CD4-positive, alpha-beta T cell treated with Interferon alpha-2 for 1 hour (primary cell): Measurements from ENCODE around the gene IL21R.
"Not testable (repeated sequence)": the region's sequence is repeated elsewhere in the genome, so short reads cannot be mapped to it uniquely, and the experiment has no call there.

ENCODE experiments used
- DNase-seq, 2 donors: peaks; one replicate each; pipeline ENCODE4 v3.0.0-alpha.2; 2020 to 2022

The IL21R gene

DNA sequence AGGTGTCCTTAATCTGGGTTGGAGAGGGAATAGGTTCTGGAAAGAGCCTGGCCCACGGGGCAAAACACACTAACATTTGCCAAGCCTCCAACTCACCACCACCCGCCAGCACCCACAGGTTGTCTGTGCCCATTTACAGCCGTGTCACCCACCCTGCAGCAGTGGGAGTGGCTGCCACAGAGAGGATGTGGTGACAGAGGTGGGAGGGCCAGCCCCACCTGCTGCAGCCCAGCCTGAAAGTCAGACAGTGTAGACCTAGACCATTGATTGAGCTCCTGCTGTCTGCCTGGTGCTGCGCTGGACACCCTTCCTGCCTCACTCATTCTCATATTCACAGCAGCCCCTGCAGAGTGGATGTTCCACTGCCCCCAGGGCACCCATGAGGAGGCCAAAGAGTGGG is 44.7 kb downstream of the IL21R start:
- peak; percentile 83 to 88 for DNase-seq

DNA sequence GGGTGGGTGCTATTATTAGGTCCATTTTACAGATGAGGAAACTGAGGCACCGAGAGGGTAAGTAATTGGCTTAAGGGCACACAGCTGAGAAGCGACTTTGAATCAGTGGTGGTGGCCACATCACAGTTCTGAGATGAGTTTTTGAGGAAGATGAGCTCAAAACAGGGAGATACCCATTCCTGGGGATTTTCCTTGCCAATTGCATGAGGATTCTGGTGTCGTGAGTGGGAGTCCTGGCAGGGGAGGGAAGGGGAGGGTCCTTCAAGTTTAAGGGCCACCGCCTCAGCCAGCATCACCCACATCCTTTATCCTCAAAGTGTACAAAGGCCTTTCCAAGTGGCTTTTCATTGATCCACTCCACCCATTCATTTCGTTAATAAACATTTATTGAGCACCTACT is 45.3 kb downstream of the IL21R start:
- no peak for DNase-seq

DNA sequence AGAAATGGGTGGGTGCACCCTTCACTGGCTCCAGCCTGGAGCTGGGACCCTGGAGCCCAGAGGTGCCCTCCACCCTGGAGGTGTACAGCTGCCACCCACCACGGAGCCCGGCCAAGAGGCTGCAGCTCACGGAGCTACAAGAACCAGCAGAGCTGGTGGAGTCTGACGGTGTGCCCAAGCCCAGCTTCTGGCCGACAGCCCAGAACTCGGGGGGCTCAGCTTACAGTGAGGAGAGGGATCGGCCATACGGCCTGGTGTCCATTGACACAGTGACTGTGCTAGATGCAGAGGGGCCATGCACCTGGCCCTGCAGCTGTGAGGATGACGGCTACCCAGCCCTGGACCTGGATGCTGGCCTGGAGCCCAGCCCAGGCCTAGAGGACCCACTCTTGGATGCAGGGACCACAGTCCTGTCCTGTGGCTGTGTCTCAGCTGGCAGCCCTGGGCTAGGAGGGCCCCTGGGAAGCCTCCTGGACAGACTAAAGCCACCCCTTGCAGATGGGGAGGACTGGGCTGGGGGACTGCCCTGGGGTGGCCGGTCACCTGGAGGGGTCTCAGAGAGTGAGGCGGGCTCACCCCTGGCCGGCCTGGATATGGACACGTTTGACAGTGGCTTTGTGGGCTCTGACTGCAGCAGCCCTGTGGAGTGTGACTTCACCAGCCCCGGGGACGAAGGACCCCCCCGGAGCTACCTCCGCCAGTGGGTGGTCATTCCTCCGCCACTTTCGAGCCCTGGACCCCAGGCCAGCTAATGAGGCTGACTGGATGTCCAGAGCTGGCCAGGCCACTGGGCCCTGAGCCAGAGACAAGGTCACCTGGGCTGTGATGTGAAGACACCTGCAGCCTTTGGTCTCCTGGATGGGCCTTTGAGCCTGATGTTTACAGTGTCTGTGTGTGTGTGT is 46.8 kb downstream of the IL21R start:
- no peak for DNase-seq

DNA sequence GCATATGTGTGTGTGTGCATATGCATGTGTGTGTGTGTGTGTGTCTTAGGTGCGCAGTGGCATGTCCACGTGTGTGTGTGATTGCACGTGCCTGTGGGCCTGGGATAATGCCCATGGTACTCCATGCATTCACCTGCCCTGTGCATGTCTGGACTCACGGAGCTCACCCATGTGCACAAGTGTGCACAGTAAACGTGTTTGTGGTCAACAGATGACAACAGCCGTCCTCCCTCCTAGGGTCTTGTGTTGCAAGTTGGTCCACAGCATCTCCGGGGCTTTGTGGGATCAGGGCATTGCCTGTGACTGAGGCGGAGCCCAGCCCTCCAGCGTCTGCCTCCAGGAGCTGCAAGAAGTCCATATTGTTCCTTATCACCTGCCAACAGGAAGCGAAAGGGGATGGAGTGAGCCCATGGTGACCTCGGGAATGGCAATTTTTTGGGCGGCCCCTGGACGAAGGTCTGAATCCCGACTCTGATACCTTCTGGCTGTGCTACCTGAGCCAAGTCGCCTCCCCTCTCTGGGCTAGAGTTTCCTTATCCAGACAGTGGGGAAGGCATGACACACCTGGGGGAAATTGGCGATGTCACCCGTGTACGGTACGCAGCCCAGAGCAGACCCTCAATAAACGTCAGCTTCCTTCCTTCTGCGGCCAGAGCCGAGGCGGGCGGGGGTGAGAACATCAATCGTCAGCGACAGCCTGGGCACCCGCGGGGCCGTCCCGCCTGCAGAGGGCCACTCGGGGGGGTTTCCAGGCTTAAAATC is 47.6 kb downstream of the IL21R start:
- DNase-seq = peak; percentile 87

DNA sequence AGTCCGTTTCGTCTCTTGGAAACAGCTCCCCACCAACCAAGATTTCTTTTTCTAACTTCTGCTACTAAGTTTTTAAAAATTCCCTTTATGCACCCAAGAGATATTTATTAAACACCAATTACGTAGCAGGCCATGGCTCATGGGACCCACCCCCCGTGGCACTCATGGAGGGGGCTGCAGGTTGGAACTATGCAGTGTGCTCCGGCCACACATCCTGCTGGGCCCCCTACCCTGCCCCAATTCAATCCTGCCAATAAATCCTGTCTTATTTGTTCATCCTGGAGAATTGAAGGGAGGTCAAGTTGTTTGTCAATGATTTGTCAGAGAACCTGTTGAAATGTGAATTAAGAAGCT is 48.2 kb downstream of the IL21R start:
- no peak for DNase-seq

DNA sequence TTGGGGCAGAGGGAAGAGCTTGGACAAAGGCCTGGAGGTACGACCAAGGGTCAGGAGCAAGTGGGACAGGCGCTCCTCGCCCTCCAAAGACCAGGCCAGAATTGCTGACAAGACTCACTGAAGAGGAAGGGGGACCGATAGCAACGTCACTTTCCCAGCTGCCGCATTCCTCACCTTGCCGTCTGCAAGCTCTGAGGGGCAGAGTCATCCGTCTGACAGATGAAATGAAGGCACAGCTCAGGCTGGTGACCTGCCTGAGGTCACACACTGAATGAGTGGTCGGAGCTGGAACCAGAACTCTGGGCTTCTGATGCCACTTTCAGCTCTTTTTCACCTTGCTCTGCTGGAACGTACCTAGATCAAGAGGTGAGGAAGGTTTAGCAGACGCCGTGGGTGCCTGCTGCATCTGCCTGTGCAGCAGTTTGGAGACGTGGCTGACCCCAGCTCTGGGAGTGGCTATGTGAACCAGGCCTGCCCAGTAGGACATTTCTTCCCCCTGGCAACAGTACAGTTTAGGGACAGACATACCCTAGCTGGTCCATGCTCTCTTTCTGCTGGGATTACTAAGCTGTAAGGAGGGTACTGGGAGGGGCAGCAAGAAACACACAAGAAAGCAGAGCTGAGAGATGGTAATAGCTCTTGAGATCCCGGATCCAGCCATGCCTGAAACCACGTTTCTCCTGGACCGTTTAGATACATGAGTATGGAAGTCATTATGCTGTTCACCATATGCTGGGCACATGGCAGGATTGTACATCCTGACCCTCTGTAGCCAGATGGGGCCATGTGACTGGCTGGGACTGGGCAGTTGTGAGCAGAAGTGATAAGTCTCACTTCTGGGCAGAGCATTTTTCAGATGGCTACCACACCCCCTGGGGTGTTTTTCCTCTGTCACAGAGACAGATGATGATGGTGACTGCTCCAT is 50.9 kb downstream of the IL21R start:
- no peak for DNase-seq

DNA sequence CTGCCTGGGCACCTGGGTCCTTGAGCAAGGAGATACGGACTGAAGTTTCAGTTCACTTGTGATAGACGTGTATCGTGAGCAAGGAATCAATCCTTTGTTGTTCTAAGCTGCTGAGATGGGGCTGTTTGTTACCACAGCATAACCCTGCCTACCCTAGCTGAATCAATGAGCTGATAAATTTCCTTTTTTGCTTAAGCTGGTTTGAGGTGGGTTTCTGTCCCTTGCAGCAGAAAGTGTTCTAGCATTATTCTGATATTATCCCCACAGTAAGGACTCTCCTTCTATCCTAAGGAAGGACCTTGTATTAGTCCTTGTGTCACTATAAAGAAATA is 51.5 kb downstream of the IL21R start:
- DNase-seq = no peak

DNA sequence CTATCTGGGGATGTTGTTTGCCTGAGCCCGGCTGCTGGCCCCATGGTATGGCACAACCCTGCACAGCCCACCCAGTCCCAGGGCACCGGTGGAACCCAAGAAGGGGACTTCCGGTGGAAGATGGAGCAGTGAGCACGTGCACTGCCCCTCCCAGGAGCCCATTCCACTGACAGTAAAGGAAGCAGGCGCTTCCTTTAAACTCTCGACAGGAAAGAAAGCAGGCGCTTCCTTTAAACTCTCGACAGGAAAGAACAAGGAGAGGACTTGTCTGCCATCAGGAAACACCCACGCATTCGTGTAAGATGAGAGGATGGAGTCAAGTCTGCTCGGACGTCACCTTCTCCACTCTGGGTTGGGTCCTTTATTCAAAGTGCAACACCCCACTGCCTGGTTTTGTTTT is 53.7 kb downstream of the IL21R start:
- peak; percentile 43 to 53 for DNase-seq

DNA sequence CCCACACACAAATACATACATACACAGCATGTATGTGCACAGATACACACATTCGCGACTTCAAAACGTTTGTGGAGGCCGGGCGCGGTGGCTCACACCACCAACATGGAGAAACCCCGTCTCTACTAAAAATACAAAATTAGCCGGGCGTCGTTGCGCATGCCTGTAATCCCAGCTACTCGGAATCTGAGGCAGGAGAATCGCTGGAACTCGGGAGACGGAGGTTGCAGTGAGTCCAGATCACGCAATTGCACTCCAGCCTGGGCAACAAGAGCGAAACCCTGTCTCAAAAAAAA is 55.6 kb downstream of the IL21R start:
- not testable (repeated sequence) for DNase-seq

DNA sequence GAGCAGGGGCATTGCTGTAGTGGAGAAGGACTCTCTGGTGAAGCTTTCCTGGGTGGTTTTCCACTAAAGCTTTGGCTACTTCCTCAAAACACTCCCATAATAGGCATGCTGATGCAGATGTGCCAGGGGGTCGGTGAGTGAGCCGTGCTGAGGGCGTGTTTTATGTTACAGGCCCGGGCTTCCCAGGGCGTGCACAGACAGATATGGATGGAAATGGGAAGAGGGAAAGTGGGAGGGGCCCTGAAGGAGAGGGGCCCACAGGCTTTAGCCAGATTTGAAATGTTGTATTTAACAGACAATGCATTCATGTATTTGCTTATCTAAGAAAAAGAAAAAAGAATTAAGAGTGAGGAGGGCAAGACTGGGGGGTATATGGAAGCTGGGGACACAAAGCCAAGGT is 56.3 kb downstream of the IL21R start:
- DNase-seq = no peak

DNA sequence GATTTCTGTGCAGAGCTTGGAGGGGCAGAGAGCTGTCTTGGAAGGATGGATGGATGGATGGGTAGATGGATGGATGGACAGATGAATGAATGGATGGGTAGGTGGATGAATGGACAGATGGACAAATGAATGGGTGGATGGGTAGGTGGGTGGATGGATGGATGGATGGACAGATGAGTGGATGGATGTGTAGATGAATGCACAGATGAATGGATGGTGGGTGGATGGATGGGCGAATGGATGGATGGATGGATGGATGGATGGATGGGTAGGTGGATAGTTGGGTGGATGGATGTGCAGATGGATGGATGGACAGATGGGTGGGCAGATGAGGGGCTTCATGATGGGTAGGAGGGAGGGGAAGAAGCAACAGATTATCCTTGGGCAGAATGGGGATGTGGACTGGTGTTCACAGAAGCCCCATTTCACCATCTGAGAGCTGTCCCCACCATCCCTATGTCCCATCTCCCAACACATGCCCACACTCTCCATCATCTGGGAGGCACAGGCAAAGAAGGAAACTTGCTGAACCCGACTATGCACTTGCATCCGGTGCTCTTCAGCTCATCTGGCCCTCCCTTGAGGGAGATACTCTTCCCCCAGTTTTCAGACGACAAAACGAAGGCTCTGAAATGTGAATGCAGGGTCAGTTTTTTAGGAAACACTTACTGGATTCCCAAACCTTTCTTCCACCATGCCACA is 57.2 kb downstream of the IL21R start:
- no peak for DNase-seq

DNA sequence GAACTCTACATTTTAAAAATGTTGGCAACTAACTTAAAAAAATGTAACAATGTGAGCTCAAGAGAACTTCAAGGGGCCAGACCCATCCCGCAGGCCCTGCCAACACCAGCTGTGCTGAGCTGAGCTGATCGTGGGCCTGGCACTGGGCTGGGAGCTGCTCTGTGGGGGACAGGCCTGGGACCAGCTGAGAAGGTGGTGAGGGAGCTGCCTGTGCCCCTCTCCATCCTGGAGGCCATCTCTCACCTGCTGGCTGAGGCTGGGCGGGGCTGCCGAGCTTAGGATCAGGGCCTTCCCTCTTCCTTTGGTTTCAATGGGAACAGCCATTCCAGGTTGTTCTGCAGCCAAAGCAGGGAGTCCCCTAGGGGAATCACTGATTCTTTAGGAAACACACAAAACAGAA is 58.2 kb downstream of the IL21R start:
- DNase-seq = no peak

DNA sequence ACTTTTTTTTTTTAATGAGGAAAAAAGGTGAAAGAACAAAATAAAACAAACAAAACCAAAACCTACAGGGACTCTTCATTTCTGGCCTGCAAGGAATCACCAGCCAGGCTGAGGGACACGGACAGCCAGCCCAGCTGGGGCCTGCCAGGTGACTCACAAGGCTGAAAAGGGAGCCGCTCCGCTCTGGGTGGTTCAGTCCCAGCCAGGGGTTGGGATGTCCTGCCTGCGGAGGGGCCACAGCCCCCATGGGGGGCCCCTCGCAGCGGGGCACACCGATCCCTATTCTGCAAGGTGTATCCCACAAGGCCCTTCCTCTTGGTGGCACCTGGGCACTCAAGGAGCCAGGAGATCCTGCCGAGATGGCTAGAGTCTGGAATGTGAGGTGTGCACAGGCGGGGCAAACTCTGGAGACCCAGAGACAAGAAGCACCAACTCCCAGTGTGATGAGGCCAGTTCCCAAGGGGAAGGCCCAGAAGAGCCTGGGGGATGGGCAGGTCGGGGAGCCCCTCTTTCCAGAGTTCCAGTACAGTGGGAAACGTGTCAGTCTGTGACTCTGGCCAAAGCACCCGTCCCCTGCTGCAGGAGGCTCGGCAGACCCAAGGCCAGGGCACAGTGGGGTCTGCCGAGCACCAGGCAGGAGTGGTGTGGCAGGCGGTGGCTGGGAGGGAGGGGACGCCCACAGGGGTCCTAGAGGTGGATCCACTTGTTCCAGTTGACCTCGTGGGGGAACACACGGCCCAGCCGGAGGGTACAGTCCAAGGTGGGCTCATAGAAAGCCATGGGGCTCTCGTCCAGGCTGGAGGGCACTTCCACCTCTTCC is 58.9 kb downstream of the IL21R start:
- DNase-seq = no peak

DNA sequence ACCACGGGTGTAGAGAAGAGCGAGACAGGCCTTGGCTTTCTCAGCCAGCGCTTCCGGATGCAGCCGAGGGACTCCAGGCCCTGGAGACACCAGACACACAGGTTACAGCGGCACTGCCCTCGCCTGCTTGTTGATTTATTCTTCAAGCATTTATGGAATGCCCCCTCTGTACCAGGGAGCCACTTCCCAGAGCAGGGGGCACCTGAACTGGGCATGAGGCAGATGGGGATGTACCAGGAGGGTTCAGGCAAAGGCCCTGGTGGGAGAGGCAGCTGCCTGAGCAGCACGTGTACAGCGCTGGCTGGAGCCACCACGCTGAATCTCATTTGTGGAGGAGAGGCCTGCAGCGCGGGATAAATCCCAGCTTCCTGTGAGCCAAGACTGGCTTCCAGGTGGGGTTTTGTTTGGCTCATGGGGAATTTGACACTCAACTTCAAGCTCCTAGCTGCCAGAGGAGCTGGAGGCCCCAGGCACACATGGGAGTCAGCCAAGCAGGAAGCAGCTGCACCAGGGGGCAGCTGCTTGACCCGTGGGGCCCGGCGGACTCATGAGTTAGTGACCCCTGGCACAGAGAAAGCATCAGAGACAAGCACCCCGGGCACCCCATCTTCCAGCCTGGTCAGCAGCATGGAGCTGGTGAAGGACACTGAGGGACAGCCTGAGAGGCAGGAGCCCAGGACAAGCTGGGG is 59.7 kb downstream of the IL21R start:
- no peak for DNase-seq

DNA sequence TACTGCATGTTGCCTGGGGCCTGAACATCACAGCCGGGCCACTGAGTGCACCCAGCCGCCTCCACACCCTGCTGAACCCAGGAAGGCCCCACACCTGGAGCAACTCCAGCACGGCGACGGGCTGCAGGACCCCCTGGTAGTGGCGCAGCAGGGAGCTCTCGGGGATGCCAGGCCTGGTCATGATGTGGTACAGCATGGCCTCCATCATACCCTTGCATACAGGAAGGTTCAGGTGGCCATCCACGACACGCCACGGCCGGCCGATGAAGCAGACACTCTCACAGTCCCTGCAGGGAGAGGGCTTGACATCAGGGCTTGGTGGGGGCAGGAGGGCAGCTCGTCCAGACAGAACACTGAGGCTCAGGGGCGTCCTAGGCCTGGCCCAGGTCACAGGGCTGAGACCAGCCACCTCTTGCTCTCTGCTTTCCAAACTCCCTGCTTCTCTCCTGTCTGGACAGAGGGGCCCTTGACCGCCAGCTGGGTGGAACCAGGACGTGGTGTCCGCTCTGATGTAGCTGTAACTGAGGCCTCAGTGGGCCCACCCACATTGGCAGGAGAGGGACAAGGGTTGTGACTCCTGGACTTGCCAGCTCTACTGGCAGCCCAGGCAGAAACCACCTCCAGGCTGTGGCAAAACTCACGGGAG is 60.3 kb downstream of the IL21R start:
- no peak for DNase-seq

DNA sequence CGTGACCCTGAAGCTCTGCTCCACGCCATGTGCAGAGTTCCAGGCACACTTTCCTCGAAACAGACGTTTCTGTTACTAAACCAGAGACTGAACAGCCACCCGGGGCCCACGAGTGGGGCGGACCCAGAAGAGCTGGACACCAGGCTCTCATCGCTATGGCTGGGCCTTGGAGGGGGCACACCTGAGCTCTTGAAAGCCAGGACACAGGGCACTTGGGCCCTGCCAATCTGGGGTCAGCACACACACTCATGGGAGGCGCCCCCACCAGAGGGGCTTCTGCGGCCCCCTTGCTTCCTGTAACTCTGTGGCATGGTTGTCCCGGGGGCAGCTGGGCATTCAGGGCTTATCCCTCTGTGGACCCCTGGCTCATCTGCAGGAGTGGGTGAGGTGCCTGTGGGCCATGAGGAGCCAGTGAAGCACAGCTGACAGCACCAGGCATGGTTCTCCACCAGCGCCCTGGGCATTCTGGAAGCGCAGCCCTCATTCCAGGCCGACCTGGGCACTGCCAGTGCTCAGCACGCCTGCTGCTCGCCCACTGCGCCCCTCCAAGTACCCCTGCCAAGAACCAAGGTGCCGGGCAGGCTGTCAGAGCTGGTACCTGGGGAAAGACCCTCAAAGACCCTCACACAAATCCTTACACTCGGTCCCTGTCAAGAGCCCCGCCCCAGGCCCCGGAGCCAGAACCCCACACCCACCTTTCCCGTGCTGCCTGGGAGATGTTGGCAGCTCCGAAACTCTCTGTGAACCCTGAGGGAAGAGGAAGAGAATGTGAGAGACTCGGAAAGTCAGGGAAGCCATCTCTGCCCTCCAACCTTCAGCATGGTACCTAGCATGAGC is 61.1 kb downstream of the IL21R start:
- no peak for DNase-seq

DNA sequence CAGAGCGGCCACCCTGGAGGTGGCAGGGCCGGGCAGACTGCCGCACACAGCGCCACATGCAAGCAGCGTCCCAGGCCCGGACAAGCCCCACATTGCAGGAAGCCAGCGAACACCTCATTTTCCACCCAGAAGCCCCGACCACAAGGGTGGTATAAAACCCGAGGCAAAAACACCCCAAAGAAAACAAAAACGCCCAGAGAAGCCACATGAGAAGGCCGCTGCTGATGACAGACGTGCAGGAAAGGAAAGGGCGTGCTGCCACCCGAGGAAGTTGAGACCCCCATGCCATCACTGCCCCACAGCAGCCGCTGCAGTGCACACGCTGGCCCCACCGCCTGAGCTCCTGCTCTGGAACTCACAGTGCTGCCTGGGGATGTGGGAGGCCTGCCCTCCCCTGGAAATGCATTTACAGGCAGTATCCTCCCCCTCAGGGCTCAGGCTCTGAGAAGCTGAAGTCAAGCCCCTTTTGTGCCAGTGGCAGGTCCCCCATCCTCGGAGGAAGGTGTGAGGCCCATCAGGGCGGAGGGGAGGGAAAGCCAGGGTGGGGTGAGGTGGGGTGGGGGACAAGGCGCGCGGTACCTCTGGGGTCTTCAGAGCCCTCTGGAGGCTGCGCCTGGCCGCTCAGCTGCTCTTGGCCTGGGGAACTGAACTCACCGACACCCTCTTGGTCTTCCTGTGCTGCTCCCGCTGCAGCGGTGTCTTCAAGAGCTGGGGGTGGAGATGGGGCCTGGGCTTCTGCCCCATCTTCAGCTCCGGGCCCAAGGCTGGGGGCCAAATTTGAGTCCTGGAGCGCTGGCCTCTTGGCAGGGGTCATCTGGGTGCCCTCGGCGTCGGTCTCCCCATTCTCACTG is 62.0 kb downstream of the IL21R start:
- peak; percentile 49 to 72 for DNase-seq

DNA sequence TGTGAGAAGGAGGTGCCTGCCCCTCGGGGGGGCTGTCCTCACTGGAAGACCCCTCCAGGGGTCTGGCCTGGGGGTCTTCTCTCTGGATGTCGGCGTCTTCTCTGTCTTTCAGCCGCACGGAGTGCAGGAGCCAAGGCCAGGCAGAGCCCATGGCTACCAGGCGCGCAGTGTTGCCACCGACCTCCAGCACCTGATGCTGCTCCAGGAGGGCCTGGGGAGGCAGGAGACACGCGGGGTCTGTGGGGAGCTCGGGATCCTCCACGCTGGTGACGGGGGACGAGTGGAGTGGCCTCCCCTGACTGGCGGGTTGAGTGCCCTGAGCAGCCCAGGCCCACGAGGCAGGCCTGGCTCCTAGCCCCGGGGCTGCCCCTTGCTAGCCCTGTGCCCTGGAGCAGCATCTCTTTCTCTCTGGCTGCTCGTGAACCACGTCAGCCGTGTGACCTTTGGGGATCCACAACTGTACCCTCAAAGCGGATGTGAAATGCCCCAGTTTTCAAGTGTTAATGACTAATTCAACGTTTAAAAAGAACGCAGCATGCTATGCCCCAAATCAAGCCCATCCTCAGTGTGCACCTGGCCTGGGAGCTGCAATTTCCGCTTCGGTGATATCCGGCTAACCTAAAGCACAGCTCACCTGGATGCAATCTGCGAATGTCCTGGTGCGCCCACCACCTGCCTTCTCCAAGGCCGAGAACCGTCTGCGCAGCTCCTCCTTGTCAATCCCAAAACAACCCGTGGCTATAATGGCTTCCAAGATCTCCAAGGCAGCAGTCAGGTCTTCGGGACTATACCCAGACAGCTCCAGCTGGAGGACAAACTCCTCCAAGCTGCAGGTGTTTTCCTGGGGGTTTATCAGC is 62.9 kb downstream of the IL21R start:
- DNase-seq = peak in 1 of 2 donors; percentile 42
